Endothelial cell (in vitro differentiated cells): ENCODE data around the gene C1QTNF12. TPM values are rescaled to one million over a fixed set of nuclear protein-coding genes. Genes with fewer than 3 reads are reported as not detected.

Experiments used
- DNase-seq: peaks from one replicate; pipeline ENCODE4 v3.0.0; 2021; ENCODE audit warnings: low spot score
- H3K27ac Mint-ChIP-seq: one replicate; pipeline ENCODE4 v1.8.0; 2021; ENCODE audit warnings: mixed read lengths, inconsistent platforms; ENCODE audit not compliant: unreplicated experiment
- H3K27me3 Mint-ChIP-seq: one replicate; pipeline ENCODE4 v1.8.0; 2021; ENCODE audit warnings: mild to moderate bottlenecking, moderate library complexity, mixed read lengths, inconsistent platforms; ENCODE audit not compliant: unreplicated experiment
- H3K36me3 Mint-ChIP-seq: one replicate; pipeline ENCODE4 v1.8.0; 2021; ENCODE audit warnings: mild to moderate bottlenecking, low read depth, mixed read lengths, inconsistent platforms; ENCODE audit not compliant: unreplicated experiment
- H3K4me1 Mint-ChIP-seq: one replicate; pipeline ENCODE4 v1.8.0; 2021; ENCODE audit warnings: mild to moderate bottlenecking, mixed read lengths, inconsistent platforms; ENCODE audit not compliant: unreplicated experiment
- H3K4me3 Mint-ChIP-seq: one replicate; pipeline ENCODE4 v1.8.0; 2021; ENCODE audit warnings: mild to moderate bottlenecking, mixed read lengths, inconsistent platforms; ENCODE audit not compliant: unreplicated experiment
- H3K9me3 Mint-ChIP-seq: one replicate; pipeline ENCODE4 v1.8.0; 2021; ENCODE audit warnings: mixed read lengths, inconsistent platforms; ENCODE audit not compliant: unreplicated experiment
- total RNA-seq: library from RNA; stranded (reverse); fragmentation: NEBNext Ultra II Directional; extraction: Animal tissue kit (Norgen Biotek cat#: 25700); gene quantifications from one replicate; pipeline ENCODE4 v1.2.1, GENCODE V29; 2021; ENCODE audit not compliant: unreplicated experiment
- TF ChIP-seq, protein P1 (sequence below): fragments of 200-600 bp; sonication (generic); IDR thresholded peaks from one replicate; pipeline ENCODE4 v1.5.0; 2021; ENCODE audit warnings: antibody characterized with exemption; ENCODE audit not compliant: unreplicated experiment

The C1QTNF12 gene
- total RNA-seq, 1 donor from 2014 or later: 0.69 TPM

DNA sequence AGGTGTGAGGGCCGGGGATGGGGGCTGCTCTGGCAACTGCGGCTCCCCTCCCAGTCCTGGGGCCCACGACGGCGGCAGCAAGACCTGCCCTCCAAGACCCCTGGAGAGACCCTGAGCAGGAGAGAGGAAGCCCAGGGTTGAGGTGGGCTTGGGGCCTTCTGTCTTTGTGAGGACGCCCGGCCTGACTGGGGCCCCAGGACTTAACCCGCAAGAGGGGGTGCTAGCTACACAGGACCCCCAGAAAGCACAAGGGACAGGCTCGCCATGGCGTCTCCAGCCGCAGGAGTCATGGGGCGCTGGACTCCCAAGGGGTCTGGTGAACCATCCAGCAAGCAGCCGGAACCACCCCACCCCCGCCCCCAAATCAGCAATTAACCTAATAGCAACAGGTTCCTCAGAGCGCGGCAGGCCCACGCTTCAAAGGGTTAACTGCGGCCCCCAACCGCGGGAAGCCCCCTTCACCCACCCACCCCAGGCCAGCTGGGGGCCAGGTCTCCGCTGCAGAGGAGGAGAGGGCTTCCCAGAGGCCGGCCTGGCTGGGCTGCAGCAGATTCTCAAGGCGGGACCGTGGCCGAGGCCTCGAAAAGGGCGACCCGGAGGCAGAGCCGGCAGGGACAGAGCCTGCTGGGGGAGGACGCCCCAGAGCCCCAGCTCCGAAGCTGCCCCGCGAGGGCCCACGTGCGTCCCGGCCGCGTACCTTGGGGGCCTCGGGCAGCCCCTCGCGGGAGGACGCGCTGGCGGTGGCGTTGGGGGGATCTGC, 525 bp downstream of the C1QTNF12 start:
- TF ChIP-seq, protein P1, sequence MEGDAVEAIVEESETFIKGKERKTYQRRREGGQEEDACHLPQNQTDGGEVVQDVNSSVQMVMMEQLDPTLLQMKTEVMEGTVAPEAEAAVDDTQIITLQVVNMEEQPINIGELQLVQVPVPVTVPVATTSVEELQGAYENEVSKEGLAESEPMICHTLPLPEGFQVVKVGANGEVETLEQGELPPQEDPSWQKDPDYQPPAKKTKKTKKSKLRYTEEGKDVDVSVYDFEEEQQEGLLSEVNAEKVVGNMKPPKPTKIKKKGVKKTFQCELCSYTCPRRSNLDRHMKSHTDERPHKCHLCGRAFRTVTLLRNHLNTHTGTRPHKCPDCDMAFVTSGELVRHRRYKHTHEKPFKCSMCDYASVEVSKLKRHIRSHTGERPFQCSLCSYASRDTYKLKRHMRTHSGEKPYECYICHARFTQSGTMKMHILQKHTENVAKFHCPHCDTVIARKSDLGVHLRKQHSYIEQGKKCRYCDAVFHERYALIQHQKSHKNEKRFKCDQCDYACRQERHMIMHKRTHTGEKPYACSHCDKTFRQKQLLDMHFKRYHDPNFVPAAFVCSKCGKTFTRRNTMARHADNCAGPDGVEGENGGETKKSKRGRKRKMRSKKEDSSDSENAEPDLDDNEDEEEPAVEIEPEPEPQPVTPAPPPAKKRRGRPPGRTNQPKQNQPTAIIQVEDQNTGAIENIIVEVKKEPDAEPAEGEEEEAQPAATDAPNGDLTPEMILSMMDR: no peak
- DNase-seq: no peak

DNA sequence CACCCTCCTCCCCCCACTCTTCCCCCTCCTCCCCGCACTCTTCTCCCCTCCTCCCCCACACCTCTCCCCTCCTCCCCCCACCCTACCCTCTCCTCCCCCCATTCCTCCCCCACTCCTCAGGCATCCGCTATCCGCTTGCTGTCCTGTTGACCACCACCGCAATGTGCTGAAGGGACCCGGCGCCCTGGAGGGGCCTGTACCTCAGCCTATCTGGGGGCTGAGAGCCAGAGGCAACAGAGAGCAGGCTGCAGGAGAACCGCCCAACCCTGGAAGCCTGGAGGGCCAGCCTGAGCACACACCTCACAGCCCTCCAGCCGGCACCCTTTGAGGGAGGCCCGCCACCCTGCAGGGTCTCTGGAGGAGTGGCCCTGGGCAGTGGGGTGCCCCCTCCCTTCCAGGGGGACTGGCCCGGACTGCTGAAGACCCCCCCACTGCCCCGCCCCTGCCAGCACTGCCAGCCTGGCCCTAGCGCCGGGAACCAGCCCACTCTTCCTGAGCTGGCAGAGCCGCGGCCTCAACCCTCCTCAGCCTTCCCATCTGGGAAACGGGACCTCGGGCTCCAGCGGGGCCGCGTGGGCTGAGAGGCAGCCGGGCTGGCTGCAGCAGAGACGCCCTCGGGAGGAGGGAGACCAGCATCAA, 1.2 kb downstream of the C1QTNF12 start:
- no peak for DNase-seq
- no peaks in the 10 kb centered on the region for H3K9me3 Mint-ChIP-seq
- TF ChIP-seq, protein P1: no peak
- H3K4me1 Mint-ChIP-seq: no peaks in the 10 kb centered on the region
- H3K36me3 Mint-ChIP-seq: no peaks in the 10 kb centered on the region
- no peak overlapping the region for H3K27ac Mint-ChIP-seq
- H3K27me3 Mint-ChIP-seq: peaks cover 2% of the 10 kb centered on the region
- no peak overlapping the region for H3K4me3 Mint-ChIP-seq

More for the DNA sequence above, 525 bp downstream of the C1QTNF12 start:
- no peaks in the 10 kb centered on the region for H3K4me1 Mint-ChIP-seq
- no peaks in the 10 kb centered on the region for H3K9me3 Mint-ChIP-seq
- H3K27me3 Mint-ChIP-seq: peaks cover 2% of the 10 kb centered on the region
- no peak overlapping the region for H3K27ac Mint-ChIP-seq
- no peak overlapping the region for H3K4me3 Mint-ChIP-seq
- H3K36me3 Mint-ChIP-seq: no peaks in the 10 kb centered on the region

DNA sequence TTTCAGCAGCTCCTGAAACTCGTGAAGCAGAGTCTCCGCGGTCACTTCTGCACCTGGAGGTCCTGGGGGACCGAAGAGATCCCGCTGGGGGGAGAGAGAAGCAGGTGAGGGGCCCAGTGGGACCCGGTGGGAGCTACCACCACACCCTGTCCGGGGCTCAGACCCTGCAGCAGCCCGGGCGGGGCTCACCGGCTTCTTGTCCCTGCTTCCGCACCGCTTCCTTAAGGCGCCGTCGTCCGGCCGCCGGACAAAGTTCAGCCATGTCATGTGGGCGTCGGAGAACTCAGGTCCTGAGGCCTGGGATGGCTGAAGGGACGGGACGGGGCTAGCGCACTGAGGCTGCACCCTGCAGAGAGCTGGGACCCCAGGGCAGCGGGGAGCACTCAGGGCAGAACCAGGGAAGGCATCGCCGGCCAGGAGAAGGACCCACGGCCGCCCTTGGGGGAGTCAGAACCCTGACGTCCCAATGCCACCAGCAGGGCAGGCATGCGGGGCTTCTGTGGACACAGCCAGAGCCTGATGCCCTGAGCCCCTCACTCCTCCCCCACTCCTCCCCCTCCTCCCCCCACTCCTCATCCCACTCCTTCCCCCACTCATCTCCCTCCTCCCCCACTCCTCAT, 2.2 kb downstream of the C1QTNF12 start:
- TF ChIP-seq, protein P1: no peak

DNA sequence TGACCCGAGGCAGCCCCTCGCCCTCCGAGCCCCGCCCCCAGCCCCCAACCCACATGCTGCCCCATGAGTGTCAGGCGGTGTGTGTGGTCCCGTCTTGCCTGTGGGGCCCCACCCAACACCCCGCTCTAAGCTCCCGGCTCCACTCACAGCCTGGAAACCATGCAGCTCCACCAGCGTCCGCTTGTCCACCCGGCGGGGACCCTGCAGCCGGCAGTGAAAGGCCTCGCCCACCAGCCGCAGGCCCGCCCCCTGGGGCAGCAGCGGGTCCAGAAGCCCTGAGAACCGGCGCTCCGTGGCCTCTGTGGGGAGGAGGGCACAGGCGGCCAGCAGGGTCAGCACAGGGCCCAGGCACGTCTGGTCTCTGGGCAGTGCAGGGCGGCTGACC, 2.7 kb downstream of the C1QTNF12 start:
- Mint-ChIP-seq H3K9me3 (no peaks in the 10 kb centered on the region), H3K4me3 (no peak overlapping the region), H3K4me1 (no peaks in the 10 kb centered on the region), H3K36me3 (no peaks in the 10 kb centered on the region), H3K27me3 (peaks cover 2% of the 10 kb centered on the region), H3K27ac (no peak overlapping the region)
- TF ChIP-seq, protein P1: no peak
- no peak for DNase-seq

More for the DNA sequence above, 2.2 kb downstream of the C1QTNF12 start:
- Mint-ChIP-seq H3K9me3 (no peaks in the 10 kb centered on the region), H3K27ac (no peak overlapping the region), H3K4me3 (no peak overlapping the region), H3K4me1 (no peaks in the 10 kb centered on the region), H3K27me3 (peaks cover 2% of the 10 kb centered on the region), H3K36me3 (no peaks in the 10 kb centered on the region)
- no peak for DNase-seq

DNA sequence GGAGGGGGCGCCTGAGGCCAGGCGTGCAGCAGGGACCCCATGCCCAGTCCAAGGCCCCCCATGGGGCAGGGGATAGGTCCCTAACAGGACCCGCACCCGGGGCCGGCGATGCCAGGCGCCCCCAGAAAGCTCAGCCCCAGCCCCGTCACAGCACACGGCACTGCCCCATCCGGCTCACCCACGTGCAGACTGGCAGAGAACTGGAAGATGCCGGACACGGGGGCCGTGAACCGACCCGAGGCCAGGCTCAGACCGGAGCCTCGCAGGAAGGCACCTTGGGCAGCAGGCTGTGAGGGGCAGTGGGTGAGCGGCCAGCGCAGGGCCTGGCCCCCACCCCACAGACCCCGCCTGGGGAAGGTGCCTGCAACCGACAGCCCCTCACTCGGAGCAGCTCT, 3.3 kb downstream of the C1QTNF12 start:
- Mint-ChIP-seq H3K36me3 (no peaks in the 10 kb centered on the region), H3K9me3 (no peaks in the 10 kb centered on the region), H3K27ac (no peak overlapping the region), H3K4me3 (no peak overlapping the region), H3K27me3 (peaks cover 2% of the 10 kb centered on the region), H3K4me1 (no peaks in the 10 kb centered on the region)
- DNase-seq: no peak
- TF ChIP-seq, protein P1: no peak
